Subcutaneous abdominal adipose tissue (tissue), 5 donors: ENCODE results near the gene HPSE2.

Experiments used
- H3K27ac ChIP-seq: one replicate; pipeline ENCODE4 v1.7.0; 2013; ENCODE audit warnings: low read depth, mild to moderate bottlenecking, inconsistent platforms, low read length, moderate library complexity
- H3K27me3 ChIP-seq, 5 donors: one replicate each; pipeline ENCODE4 v1.7.0; 2013; ENCODE audit warnings: low read length in 5 of 5, inconsistent platforms in 1 of 5; ENCODE audit not compliant: control insufficient read depth in 5 of 5, insufficient read depth in 4 of 5
- H3K36me3 ChIP-seq, 5 donors: one replicate each; pipeline ENCODE4 v1.7.0; 2013; ENCODE audit warnings: low read length in 5 of 5; ENCODE audit not compliant: control insufficient read depth in 5 of 5, insufficient read depth in 5 of 5
- H3K4me1 ChIP-seq, 5 donors: one replicate each; pipeline ENCODE4 v1.7.0; 2013; ENCODE audit warnings: low read length in 5 of 5, mild to moderate bottlenecking in 3 of 5, moderate library complexity in 1 of 5; ENCODE audit not compliant: control insufficient read depth in 5 of 5, insufficient read depth in 5 of 5
- H3K4me3 ChIP-seq, 5 donors: one replicate each; pipeline ENCODE4 v1.7.0; 2013; ENCODE audit warnings: low read length in 5 of 5, low read depth in 1 of 5
- H3K9ac ChIP-seq, 5 donors: one replicate each; pipeline ENCODE4 v1.7.0; 2013; ENCODE audit warnings: low read length in 5 of 5, mild to moderate bottlenecking in 4 of 5, moderate library complexity in 3 of 5
- H3K9me3 ChIP-seq, 5 donors: one replicate each; pipeline ENCODE4 v1.7.0; 2013; ENCODE audit warnings: low read length in 5 of 5; ENCODE audit not compliant: control insufficient read depth in 5 of 5
- donor health status: healthy.
- donor health status: healthy.
- donor health status: healthy.
- donor health status: healthy.
- donor health status: healthy.

The HPSE2 gene

GRCh38 chr10:98949306-98949705 is 286.3 kb downstream of the HPSE2 start:
- no peaks in the 10 kb centered on the region for H3K4me1 ChIP-seq
- H3K4me3 ChIP-seq: no peak overlapping the region
- no peaks in the 10 kb centered on the region for H3K27me3 ChIP-seq
- no peak overlapping the region for H3K9ac ChIP-seq
- H3K27ac ChIP-seq: no peak overlapping the region
- H3K9me3 ChIP-seq: peaks cover 0 to 9% (median 0%) of the 10 kb centered on the region in 5 donors
- H3K36me3 ChIP-seq: no peaks in the 10 kb centered on the region

GRCh38 chr10:98943681-98944080 is 292.0 kb downstream of the HPSE2 start:
- Histone ChIP-seq H3K9me3 (peaks cover 0 to 9% (median 0%) of the 10 kb centered on the region in 5 donors), H3K4me3 (no peak overlapping the region), H3K27ac (no peak overlapping the region), H3K27me3 (no peaks in the 10 kb centered on the region), H3K9ac (no peak overlapping the region), H3K4me1 (no peaks in the 10 kb centered on the region), H3K36me3 (no peaks in the 10 kb centered on the region)

GRCh38 chr10:98929709-98930108 is 305.9 kb downstream of the HPSE2 start:
- Histone ChIP-seq H3K36me3 (no peaks in the 10 kb centered on the region), H3K9me3 (peaks cover 0 to 8% (median 0%) of the 10 kb centered on the region in 5 donors), H3K27ac (no peak overlapping the region), H3K4me3 (no peak overlapping the region), H3K4me1 (no peaks in the 10 kb centered on the region), H3K9ac (no peak overlapping the region), H3K27me3 (no peaks in the 10 kb centered on the region)

GRCh38 chr10:98925651-98926050 is 310.0 kb downstream of the HPSE2 start:
- no peak overlapping the region for H3K4me3 ChIP-seq
- H3K27ac ChIP-seq: no peak overlapping the region

GRCh38 chr10:98924526-98924925 is 311.1 kb downstream of the HPSE2 start:
- Histone ChIP-seq H3K27ac (no peak overlapping the region), H3K9ac (no peak overlapping the region), H3K27me3 (no peaks in the 10 kb centered on the region), H3K36me3 (no peaks in the 10 kb centered on the region), H3K9me3 (no peaks in the 10 kb centered on the region), H3K4me1 (no peaks in the 10 kb centered on the region), H3K4me3 (no peak overlapping the region)

More at GRCh38 chr10:98925651-98926050, 310.0 kb downstream of the HPSE2 start:
- no peaks in the 10 kb centered on the region for H3K4me1 ChIP-seq
- no peaks in the 10 kb centered on the region for H3K27me3 ChIP-seq
- peaks cover 0 to 3% (median 0%) of the 10 kb centered on the region in 5 donors for H3K9me3 ChIP-seq
- H3K9ac ChIP-seq: no peak overlapping the region
- H3K36me3 ChIP-seq: no peaks in the 10 kb centered on the region

- Histone ChIP-seq H3K27me3 (no peaks in the 10 kb centered on the region), H3K4me1 (no peaks in the 10 kb centered on the region), H3K4me3 (no peak overlapping the region), H3K9me3 (no peaks in the 10 kb centered on the region), H3K9ac (no peak overlapping the region), H3K27ac (no peak overlapping the region), H3K36me3 (no peaks in the 10 kb centered on the region)
Observed at GRCh38 chr10:98921316-98921715, 314.3 kb downstream of the HPSE2 start.

- no peaks in the 10 kb centered on the region for H3K4me1 ChIP-seq
- H3K4me3 ChIP-seq: no peak overlapping the region
- H3K9ac ChIP-seq: no peak overlapping the region
- H3K36me3 ChIP-seq: no peaks in the 10 kb centered on the region
- H3K27ac ChIP-seq: no peak overlapping the region
- no peaks in the 10 kb centered on the region for H3K27me3 ChIP-seq
- H3K9me3 ChIP-seq: no peaks in the 10 kb centered on the region
Observed at GRCh38 chr10:98920807-98921206, 314.8 kb downstream of the HPSE2 start.

GRCh38 chr10:98920360-98920759 is 315.3 kb downstream of the HPSE2 start:
- H3K27ac ChIP-seq: no peak overlapping the region
- H3K9me3 ChIP-seq: no peaks in the 10 kb centered on the region
- no peaks in the 10 kb centered on the region for H3K27me3 ChIP-seq
- no peaks in the 10 kb centered on the region for H3K36me3 ChIP-seq
- no peak overlapping the region for H3K9ac ChIP-seq
- H3K4me3 ChIP-seq: no peak overlapping the region
- H3K4me1 ChIP-seq: no peaks in the 10 kb centered on the region

GRCh38 chr10:98919899-98920298 is 315.8 kb downstream of the HPSE2 start:
- Histone ChIP-seq H3K27me3 (no peaks in the 10 kb centered on the region), H3K9ac (no peak overlapping the region), H3K4me1 (no peaks in the 10 kb centered on the region), H3K9me3 (no peaks in the 10 kb centered on the region), H3K36me3 (no peaks in the 10 kb centered on the region), H3K4me3 (no peak overlapping the region), H3K27ac (no peak overlapping the region)

GRCh38 chr10:98917828-98918227 is 317.8 kb downstream of the HPSE2 start:
- Histone ChIP-seq H3K4me3 (no peak overlapping the region), H3K27ac (no peak overlapping the region)

More at GRCh38 chr10:98917828-98918227, 317.8 kb downstream of the HPSE2 start:
- H3K9ac ChIP-seq: no peak overlapping the region
- no peaks in the 10 kb centered on the region for H3K27me3 ChIP-seq
- H3K9me3 ChIP-seq: no peaks in the 10 kb centered on the region
- H3K36me3 ChIP-seq: no peaks in the 10 kb centered on the region
- H3K4me1 ChIP-seq: no peaks in the 10 kb centered on the region
